GM19395 (cell line): ENCODE data around the gene CHMP4B.
A peak's percentile ranks its signal among the peaks of the same experiment; 100 is the strongest.
"Not testable (repeated sequence)": the region's sequence is repeated elsewhere in the genome, so short reads cannot be mapped to it uniquely, and the experiment has no call there.

Source experiments
- ATAC-seq: cut with Tn5 transposase; IDR thresholded peaks from one replicate; pipeline ENCODE4 v1.9.1; 2021; ENCODE audit warnings: mild to moderate bottlenecking, moderate library complexity; ENCODE audit not compliant: unreplicated experiment

Gene CHMP4B

DNA sequence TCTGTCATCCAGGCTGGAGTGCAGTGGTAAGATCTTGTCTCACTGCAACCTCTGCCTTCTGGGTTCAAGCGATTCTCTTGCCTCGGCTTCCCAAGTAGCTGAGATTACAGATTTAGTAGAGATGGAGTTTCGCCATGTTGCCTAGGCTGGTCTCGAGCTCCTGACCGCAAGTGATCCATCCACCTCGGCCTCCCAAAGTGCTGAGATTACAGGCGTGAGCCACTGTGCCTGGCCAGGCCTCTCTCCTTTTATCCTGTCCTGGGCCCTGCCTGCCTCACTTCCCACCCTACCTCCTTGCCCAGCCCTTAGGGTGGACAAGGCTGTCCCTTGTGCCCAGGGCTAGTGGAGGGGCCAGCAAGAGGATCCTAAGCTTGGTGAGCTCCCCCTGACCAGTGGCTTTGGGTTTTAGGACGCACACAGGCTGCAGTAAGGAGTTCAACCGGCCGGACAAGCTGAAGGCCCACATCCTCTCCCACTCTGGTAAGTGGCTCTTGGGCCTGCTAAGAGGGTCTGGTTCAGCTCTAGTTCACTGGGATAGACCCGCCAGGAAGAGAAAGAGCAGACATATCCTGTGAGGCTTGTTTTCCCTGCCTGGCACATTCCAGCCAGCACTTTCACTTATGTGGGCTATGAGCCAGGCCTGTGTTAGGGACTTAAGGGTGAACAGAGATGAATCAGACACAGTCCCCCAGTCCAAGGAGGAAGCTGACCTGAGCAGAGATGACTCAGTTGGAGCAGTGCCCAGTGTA lies 21.9 kb upstream of the CHMP4B start:
- no peak for ATAC-seq

DNA sequence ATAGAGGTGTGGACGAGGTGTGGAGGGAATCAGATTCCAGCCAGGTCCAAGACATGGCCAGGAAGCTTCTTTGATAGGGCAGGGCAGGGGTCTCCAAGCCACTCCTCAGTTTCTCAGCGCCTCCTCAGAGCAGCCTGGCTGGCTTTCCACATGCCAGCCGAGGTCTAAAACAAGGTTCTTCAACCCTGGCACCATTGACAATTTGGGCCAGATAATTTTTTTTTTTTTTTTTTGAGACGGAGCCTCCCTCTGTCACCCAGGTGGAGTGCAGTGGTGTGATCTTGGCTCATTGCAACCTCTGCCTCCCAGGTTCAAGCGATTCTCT lies 21.3 kb upstream of the CHMP4B start:
- no peak for ATAC-seq

DNA sequence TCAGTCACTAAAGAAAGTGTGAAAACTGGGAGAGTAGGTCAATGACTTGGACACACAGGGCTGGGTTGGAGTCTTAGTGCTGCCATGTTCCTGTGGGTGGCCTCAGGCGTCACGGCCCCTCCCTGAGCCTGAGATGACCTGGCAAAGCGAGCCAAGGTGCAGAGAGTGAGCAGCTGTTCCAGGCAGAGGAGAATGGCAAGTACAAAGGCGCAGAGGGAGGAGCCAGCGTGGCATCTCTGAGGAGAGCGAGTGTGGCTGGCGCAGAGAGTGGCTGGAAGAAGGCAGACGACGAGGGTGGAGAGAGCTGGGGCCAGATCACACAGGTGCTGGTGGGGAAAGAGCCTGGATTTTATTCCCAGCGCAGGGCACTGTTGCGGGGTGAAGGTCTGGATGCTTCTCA lies 20.6 kb upstream of the CHMP4B start:
- no peak for ATAC-seq

DNA sequence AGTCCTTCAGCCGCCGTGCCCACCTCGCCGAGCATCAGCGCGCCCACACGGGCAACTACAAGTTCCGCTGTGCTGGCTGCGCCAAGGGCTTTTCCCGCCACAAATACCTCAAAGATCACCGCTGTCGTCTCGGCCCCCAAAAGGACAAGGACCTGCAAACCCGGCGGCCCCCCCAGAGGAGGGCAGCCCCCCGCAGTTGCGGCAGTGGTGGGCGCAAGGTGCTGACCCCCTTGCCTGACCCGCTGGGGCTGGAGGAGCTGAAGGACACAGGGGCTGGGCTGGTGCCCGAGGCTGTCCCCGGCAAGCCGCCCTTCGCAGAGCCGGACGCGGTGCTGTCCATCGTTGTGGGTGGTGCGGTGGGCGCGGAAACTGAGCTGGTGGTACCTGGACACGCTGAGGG lies 20.1 kb upstream of the CHMP4B start:
- no peak for ATAC-seq

DNA sequence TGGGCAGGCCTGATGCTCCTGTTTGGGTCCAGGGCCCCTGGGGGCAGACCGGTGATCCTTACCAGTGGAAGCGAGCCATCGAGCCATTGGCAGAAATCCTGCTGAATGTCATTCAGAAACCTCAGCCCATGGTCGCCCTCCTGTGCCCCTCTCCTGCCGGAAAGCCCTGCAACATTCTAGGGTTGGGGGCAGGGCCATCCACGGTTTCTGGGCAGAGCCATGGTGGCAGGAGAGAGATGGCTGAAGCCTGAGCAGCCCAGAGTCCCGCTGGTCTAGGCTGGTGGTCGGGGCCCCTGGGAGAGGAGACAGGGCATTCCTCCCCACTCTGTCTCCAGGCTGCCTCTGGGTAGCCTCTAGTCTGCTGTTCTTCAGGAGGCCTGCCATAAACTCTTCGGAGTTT lies 19.6 kb upstream of the CHMP4B start:
- ATAC-seq: no peak

DNA sequence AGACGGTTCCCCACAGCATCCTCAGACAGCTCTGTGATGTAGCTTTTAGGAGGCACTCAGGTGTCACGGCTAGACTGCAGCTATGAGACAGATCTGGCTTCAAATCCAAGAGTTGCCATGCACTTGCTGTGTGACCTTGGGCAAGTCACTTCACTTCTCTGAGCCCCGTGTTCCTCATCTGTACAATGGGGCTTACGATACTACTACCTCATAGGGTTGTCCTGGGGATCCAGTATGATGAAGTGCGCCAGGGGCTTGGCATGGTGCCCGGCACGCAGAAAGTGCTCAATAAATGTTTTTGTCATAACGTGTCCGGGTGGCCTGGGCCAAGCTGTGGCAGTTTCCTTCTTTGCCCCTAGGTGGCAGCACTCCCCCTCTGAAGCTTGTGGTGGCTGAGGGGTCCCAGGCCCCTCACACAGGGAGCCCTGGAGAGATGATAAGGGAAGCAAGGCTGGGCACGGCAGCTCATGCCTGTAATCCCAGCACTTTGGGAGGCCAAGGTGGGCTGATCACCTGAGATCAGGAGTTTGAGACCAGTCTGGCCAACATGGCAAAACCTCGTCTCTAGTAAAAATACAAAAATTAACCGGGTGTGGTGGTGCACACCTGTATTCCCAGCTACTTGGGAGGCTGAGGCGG lies 19.1 kb upstream of the CHMP4B start:
- no peak for ATAC-seq

DNA sequence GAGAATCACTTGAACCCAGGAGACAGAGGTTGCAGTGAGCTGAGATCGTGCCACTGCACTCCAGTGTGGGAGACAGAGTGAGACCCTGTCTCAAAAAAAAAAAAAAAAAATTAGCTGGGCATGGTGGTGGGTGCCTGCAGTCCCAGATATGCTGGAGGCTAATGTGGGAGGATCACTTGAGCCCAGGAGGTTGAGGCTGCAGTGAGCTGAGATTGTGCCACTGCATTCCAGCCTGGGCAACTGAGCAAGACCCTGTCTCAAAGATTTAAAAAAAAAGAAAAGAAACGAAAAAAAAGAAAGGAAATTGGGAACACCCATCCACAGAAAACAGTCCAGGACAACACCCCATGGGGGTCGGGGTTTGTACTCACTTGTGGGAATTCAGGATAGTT lies 18.6 kb upstream of the CHMP4B start:
- not testable (repeated sequence) for ATAC-seq

DNA sequence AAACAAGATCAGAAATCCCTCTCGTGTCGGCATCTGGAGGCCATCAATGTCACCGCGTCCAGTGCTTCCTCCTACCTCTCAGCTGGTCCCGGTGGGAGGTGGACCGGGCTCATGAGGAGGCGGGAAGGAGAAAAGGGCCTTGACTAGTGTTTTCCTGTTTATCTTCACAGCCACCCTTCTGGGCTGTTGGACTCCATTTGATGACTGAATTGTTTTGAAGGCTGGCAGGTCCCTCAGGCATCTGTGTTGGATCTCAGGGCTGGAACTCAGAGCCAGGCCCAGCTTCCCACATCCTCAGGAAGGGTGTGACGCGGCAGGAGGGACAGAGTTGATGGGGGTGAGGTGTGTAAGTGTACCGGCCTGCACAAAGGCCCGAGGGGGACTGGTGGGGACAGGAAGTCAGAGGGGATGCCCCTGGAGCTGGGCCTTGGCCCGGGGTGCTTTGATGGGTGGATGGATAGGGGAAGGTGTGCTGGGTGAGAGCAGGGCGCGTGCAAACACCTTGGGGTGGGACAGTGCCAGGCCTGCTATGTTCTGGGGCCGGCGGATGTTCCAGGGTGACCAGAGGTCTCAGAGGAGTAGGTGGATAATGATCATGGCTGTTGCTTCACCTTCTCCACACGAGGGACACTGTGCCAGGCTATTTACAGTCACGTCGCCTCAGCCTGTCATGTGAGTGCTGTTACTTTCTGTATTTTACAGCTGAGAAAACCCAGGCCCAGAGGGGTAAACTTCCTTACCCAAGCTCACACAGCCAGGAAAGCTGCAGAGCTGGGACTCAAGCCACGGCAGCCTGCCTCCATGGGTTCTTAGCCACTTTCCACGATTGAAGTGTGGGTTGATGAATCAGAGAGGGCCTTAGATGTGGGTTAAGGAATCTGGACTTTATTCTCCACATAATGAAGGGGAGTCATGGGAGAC lies 17.9 kb upstream of the CHMP4B start:
- no peak for ATAC-seq

DNA sequence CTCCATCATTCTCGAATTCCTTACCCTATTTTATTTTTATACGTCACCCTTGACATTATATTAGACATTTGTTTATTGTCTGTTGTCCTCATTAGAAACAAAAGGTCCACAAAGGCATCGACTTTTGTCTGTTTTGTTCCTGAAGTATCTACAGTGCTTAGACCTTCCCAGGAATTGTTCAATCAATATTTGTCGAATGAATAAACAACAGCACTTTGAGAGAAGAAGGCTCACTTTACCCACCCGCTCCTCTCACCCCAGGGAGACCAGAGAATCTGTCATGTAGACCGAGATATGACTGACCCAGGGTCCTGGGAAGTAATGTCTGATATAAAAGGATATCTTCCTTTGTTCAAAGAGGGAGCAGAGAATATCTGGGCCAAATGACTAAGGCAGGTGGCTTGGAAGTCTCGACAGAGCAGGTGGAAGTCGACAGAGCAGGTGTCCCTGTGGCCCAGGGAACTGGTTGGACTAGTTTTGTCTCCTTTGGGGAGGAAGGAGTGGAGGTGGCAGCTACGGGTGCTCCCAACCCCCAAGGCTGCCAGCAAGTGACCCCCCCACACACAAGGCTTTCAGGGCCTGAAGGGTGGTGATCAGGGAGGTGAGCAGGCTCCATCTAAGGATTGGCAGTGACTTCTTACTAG lies 14.8 kb upstream of the CHMP4B start:
- ATAC-seq: no peak

DNA sequence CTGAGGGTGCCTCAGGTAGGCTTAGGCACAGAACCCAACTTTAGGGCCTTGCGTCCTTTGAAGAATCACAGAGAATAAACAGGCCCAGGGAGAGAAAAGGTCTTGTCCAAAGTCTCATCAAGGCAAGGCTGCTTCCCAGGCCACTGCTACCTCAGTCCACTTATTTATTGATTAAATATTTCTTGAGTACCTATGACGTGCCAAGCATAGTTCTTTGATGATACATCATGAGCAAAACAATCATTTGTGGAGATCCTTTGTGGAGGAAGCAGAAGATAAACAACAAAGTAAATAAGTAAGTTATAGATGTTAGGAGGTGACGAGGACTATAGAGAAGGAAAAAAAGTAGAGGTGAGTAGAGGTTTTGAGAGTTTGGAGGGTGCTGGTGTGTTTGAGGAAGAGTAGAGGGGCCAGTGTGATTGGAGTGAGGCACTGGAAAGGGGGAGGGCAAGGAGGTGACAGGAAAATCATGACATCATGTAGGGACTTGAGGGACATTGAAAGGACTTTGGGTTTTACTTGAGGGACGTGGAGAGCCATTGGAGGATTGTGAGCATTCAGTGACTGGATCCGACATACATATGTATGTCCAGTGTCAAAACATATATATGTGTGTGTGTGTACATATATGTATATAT lies 14.1 kb upstream of the CHMP4B start:
- no peak for ATAC-seq

DNA sequence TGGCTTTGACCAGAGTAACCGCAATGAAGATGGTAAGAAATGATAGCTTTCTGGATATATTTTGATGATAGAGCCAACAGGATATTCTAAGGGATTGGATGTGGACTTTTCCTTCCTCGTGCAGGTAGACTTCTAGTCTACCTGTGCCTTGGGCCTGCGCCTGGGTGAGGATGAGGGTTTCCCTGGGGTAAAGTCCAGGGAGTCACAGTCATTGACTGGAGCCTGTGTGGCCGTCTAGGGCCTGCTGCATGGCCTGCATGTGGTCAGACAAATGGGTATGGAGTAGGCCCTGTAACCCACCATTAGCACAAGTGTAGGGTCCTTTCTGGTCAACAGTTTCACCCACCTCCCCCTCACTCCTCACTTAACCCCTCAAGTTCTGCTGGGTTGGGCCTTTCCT lies 12.7 kb upstream of the CHMP4B start:
- ATAC-seq: no peak

DNA sequence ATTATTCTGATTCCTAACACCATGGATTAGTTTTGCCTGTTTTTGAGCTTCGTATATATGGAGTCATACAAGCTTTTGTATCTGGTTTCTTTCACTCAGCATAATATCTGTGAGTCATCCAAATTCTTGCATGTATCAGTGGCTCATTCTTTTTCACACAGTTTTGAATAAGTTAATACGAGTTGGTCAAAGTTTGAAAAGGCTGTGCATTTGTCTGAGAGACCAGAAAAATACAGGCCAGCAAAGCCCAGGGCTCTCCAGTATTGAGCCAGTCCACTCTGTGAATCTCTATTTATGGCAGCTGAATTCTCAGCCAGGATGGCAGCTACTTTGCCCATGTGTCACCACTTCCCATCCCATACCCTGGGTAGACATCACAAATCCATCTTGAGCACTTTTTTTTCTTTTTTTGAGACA lies 7.2 kb upstream of the CHMP4B start:
- ATAC-seq: no peak

DNA sequence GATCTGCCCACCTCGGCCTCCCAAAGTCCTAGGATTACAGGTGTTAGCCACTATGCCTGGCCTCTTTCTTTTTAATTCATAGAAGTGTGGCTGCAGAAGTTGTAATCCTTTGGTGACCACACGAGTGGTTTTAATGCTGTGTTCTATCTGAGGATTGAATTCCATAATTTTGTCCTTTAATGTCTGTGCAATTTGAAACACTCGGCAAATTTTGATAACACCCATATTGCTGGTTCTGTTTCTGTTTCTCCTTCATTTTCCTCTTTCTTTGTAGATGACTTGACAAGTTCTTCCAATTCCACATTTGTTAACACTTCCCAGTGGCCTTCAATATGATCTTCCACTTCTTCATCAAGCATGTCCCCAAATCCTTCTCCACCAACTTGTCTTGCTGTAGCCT lies 2.8 kb upstream of the CHMP4B start:
- no peak for ATAC-seq

DNA sequence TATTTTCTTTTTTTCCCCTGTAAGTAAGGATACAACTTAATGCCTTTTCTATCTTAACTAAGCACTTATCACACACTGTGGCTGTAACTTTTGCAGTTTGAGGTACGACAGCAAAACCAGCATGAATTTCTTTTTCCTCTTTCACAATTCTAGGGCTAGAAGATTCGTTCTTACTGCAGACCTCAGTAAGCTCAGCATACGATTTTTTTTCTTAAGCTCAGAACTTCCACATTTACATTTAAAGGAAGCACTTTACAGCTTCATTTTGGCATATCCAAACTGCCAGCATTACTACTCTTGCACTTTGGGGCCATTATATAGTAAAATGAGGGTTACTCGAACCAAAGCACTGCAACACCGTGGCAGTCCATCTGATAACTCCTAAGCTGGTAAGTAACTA lies 889 bp upstream of the CHMP4B start:
- ATAC-seq: no peak

DNA sequence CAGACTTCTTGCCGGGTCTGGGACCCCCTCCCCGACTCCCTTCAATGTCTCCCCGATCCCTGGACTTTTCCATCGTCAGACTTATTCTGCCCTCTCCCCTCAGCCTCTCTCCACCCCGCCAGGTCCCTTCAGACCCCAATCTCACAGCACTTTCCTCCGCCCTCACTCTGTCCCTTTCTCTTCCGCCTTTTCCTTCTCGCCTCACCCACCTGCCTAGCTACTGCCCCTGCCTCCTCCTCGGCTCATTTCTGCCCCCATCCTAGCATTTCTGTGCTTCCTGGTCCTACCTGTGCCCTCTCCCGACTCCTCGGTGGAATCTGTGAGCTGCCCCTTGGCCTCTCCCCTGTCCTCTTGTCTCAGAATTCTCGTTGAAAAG lies 616 bp downstream of the CHMP4B start:
- ATAC-seq: peak; percentile 16

DNA sequence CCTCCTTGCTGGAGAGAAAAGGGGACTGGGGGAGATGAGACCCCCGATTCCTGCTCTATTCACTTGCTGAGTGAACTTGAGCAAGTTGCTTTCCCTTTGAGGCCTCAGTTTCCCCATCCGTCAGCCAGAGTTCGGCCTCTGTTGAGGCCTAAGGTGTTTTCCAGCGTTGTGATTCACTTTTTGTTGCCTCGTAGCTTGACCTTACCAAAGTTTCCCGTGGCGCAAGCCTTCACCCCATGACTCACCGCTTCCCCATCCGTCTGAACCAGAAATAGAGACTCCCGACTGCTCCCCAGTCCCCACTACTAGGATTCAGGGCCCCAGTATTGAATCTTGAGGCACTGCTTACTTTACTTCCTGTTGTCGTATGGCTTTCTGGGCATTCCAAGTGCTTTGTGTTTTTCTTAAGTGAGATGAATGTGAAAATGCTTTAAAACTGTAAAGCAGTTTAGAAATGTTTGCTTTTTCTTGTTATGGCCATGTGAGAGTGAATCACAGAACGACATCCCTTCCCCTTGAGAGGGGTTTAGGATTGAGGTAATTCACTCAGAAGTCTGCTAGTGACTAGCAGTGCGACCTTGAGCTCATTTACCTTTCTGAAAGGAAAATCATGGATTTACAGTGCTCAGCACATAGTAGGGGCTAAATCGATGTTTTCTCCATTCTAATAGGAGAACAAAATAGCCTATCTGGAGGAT lies 1.2 kb downstream of the CHMP4B start:
- ATAC-seq: no peak

DNA sequence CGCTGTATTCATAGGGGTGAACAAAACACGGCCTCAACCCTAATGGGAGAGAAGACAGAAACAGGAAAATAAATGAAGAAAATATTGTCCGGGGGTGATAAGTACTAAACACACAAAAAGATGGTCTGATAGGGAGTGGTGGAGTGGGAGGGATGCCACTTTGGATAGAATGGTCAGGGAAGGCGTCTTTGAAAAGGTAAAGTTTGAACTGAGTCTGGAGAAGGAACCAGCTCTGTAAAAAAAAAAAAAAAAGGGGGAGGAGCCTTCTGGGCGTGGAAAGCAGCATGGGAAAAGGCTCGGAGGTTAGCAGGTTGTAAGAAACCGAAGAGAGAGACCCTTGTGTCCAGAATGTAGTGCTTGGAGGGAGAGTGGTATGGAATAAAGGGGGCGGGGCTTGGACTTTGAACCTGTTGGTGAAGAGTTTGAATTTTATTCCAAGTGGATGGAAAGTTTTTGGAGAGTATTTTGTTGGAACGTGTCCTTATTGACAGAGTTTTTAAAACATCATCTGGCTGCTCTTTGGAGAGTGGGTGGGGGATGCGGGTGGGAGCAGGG lies 1.8 kb downstream of the CHMP4B start:
- ATAC-seq: no peak

DNA sequence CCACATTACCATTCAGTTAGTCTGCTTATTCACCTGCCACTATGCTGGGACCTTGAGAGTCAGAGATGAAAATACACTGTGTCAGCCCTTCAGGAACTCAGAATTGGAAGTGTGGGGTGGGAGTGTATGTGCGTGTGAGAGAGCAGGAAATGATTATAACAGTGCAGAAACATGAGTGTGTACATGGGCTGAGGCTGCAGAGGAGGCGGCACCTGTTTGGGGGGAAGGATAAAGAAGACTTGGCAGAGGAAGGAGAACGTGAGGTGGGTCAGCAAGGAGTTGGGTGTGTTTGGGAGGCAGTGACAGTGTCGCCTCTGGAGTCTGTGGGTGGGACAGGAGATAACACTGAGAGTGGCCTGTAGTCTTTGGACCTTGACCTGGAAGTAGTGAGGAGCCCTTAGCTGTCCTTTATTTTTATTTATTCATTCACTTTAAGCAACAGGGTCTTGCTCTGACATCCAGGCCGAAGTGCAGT lies 3.1 kb downstream of the CHMP4B start:
- no peak for ATAC-seq

DNA sequence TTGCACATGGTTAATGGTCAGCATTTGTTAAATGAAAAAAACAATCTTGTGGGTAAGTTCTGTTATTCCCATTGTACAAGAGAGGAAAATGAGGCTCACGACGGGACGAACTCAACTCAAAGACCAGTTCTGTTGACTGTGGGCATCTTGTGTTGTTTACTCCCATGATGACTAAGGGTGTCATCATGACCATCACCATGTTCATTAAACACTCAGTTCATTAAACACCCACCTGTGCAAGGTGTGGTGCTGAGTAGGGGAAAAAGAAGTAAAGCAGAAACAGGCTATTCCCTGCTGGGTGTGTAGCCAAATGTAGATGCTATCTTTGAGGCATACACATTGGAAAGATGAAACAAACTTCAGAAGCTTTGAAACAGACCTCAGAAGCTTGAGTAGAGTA lies 4.5 kb downstream of the CHMP4B start:
- no peak for ATAC-seq

DNA sequence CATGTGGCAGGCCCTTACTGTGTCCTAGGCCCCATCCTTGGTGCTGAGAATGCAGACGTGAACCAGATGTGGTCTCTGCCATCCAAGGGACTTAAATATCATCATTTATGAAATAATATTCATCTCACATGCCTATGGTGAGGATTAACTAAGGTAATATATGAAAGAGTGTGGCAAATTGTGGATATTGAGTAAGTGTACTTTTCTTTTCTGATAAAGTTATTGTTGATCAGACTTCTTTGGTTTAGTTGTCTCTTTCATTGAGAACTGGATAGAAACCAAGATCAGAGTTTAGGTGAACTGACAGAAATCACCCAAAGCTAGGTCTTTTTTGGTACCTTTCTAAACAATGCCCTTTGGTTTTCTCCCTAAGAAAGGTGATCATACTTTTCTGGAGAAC lies 5.0 kb downstream of the CHMP4B start:
- no peak for ATAC-seq
